ENCODE results near the gene RASA3. TPM values are rescaled to one million over a fixed set of nuclear protein-coding genes. Genes with fewer than 3 reads are reported as not detected.

RASA3 gene
- polyA plus RNA-seq, 3 donors: 9.0 to 32.6 (median 16.6) TPM

DNA sequence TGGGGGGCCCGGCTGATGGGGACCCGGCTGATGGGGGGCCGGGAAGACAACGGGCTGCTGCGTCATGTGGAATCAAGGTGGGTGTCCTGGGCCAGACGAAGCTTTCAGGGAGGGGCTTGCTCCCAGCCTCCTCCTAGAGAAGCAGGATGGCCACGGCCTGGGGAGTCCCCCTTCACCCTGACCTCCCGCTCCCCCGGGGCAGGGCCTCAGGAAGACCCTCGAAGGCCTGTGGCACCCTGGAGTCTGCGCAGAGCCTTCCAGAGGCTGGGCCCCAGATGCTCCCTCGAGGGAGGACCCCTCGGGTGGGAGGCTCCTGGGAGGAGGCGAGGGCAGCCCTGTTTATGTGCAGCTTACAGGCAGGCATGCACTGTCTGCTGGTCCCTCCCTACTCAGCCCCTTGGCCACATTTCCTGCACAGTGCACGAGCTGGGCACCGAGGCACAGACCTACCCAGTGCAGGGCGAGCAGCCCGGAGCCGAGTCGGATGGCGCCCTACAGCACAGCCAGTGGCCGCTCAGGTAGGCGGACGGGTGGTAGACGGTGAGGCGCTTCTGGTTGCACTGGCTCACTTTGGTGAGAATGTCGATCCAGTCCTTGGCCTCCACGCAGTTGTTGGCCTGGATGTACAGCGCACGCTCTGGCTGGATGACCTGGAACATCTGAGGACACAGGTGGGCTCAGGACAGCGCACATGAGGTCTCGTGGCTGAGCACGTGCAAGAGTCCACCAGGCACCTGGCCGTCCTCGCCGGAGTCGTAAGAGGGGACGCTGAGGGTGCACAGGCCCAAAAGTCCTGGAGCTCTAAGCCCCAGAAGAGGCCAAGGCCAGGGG, 136.1 kb downstream of the RASA3 start:
- intact Hi-C loops (cut with micrococcal nuclease): no loop called here
- H3K36me3 Mint-ChIP-seq: peaks cover 69 to 76% of the 10 kb centered on the region in 2 donors
- no peak for DNase-seq

More for the DNA sequence above, 136.1 kb downstream of the RASA3 start:
- H3K79me2 ChIP-seq (ENCODE audit: insufficient read depth, low read length): no peaks in the 10 kb centered on the region
- Mint-ChIP-seq H3K9me3 (peaks cover 0 to 5% (median 0%) of the 10 kb centered on the region in 7 donors), H3K4me1 (no peaks in the 10 kb centered on the region), H3K27ac (peak overlapping the region in 1 of 7 donors; percentile 48), H3K4me3 (no peak overlapping the region), H3K27me3 (ENCODE audit: low read depth in 3 of 3) (peaks cover 0 to 2% (median 0%) of the 10 kb centered on the region in 3 donors)
- H3K27ac ChIP-seq (ENCODE audit: low read depth in 1 of 2, low read length in 2 of 2): no peak overlapping the region
- no peak for TF ChIP-seq CTCF (IDR thresholded peaks at IDR 0.05)
- H3K27me3 ChIP-seq (ENCODE audit: control insufficient read depth in 2 of 2, insufficient read depth in 2 of 2, low read length in 2 of 2): no peaks in the 10 kb centered on the region
- H3K36me3 ChIP-seq (replicated peaks in 1 of 2; ENCODE audit: control insufficient read depth in 1 of 2, insufficient read depth in 2 of 2, low read length in 2 of 2): peaks cover 77 to 88% of the 10 kb centered on the region in 2 donors
- H3K9me3 ChIP-seq (replicated peaks in 1 of 2; ENCODE audit: control insufficient read depth in 1 of 2, insufficient read depth in 1 of 2, low read length in 2 of 2): no peaks in the 10 kb centered on the region
- no peaks in the 10 kb centered on the region for H3K4me1 ChIP-seq (ENCODE audit: control insufficient read depth in 1 of 2, insufficient read depth in 2 of 2, low read length in 2 of 2)
- H3K4me2 ChIP-seq (replicated peaks; ENCODE audit: extremely low read depth, low read length, poor library complexity, severe bottlenecking): no peak overlapping the region
- H3K9ac ChIP-seq (ENCODE audit: insufficient read depth, low read length, poor library complexity, severe bottlenecking): no peak overlapping the region
- H3K4me3 ChIP-seq (replicated peaks in 1 of 3; ENCODE audit: low read depth in 2 of 3, low read length in 3 of 3): no peak overlapping the region
- peaks cover 6% of the 10 kb centered on the region for H4K20me1 ChIP-seq (ENCODE audit: insufficient read depth, low read length)
- H2AFZ ChIP-seq (ENCODE audit: insufficient read depth, low read depth, low read length, poor library complexity, severe bottlenecking): no peak overlapping the region
- 97% methylated on average over 38 of the region's 38 CpGs for WGBS (ENCODE audit: insufficient coverage)
